GM12801 (cell line): ENCODE measurements around the gene PLEKHA5.

Experiments used
- TF ChIP-seq, protein P1 (sequence below): IDR thresholded peaks from one replicate; pipeline ENCODE4 v1.5.1; 2011; ENCODE audit warnings: control low read depth; ENCODE audit not compliant: insufficient read length; ENCODE audit errors: extremely low read depth

Gene PLEKHA5

DNA sequence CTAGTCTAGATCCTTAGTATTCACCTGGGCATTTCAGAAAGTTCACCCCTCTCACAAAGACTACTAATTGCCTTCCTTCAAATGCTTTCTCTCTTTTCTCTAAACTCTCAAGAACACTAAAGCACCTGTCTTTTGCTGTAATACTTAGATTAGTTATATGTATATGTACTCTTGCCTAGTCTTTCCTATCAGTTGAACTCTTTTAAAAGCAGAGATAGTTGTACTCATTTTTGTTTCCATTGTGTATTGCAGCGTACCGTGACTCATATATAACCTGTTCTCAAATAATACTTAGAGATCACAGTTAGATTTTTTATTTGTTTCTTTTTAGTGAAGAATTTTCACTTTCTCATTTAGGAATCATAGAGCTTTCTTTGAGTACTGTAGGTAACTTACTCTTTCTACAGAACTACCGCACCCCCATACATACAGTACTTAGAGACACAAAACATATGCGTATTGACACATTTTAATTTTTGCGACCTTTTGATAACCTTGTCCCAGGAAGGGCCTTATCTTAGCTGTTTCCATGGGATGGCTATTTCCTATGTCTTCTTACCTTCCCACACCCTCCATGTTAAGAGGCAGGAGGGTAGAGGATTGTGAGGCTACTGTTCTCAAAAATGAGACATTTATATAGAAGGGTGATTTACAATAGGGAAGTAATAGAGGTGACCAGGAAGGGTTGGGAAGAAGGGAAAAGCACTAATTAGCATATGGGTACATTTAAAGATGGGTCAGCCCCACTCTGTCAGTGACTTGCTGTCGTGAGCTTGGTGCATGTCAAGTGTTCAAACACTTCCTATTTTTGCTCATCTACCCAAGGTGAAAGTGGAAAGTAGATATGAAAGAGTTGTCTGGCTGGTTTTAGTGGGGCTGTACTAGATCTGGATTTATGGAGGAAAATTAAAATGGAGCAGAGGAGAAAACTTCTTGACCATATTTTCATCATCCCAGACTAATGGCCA is 74.3 kb downstream of the PLEKHA5 start:
- TF ChIP-seq, protein P1, sequence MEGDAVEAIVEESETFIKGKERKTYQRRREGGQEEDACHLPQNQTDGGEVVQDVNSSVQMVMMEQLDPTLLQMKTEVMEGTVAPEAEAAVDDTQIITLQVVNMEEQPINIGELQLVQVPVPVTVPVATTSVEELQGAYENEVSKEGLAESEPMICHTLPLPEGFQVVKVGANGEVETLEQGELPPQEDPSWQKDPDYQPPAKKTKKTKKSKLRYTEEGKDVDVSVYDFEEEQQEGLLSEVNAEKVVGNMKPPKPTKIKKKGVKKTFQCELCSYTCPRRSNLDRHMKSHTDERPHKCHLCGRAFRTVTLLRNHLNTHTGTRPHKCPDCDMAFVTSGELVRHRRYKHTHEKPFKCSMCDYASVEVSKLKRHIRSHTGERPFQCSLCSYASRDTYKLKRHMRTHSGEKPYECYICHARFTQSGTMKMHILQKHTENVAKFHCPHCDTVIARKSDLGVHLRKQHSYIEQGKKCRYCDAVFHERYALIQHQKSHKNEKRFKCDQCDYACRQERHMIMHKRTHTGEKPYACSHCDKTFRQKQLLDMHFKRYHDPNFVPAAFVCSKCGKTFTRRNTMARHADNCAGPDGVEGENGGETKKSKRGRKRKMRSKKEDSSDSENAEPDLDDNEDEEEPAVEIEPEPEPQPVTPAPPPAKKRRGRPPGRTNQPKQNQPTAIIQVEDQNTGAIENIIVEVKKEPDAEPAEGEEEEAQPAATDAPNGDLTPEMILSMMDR, result no peak

DNA sequence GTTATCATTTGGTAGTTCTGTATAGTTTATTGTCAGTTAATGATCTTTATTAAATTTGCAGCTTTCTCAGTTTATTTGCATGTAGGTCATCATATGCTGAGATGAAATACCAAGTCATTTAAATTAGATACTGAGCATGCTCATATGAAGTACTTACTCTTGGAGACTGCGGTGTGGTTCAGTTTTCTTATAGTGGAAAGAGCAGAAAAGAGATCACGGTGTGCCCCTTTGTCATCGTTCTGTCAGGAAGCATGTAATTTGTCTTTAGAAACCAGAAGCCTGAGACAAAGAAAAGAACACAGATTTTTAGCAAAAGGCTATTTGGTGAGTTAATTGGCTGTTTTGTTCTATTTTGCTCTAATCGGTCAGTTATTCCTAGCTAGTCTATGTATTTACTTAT is 75.6 kb downstream of the PLEKHA5 start:
- TF ChIP-seq, protein P1, result no peak

DNA sequence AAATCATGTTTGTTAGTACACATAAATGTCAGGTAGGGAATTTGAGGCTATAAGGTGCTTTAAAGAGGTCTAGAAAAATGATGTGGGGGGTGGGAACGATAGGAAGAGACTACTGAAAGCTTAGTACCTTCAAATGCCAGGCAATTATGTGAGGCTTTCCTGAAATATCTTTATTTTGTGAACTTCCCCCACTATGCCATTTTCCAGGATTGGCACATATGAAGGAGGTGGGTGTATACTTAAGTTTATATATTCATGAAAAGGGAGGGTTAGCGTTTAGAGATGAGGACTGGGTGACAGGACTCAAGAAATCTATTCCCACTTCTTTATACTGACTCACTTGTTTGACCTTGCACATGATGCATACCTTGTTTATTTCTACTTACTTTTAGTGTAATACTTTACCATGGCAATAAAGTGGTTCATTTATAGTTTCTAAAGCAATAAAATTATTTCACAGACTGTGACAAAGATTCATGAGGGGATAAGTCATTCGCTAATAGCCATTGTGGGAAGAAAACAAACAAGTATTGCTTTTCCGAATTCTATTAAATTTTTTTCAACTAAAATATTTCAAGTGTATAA is 77.1 kb downstream of the PLEKHA5 start:
- TF ChIP-seq, protein P1, result no peak

DNA sequence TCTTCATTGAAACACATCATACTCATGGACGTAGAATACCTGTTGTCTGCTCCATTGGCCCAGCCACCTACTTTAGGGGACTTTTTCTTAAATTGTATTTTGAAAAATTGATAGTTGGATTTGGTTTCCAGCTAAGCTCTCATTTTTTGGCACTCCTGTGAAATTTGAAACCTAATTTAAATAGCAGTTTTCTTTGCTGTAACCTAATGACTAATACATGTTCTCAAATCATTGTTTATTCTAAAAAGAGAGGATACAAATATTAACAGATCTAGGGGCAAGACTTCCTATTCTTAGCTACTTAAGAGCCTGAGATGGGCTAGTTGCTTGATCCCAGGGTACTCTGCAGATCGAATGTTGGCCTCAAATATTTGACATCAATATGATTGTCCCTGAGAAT is 78.9 kb downstream of the PLEKHA5 start:
- TF ChIP-seq, protein P1, result no peak

DNA sequence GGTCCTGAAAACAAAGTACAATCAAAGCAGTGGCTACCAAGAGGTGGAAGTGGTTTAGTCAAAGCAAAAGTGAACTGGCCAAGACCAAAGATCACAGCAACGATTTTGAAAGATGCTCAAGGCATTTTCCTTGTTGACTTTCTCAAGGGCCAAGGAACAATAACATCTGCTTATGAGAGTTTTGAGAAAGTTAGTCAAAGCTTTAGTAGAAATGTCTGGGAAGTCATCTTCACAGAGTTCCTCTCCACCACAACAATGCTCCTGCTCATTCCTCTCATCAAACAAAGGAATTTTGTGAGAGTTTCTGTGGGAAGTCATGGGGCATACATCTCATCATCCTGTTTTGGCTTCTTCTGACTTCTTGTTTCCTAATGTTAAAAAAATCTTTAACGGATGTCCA is 80.1 kb downstream of the PLEKHA5 start:
- TF ChIP-seq, protein P1, result no peak

DNA sequence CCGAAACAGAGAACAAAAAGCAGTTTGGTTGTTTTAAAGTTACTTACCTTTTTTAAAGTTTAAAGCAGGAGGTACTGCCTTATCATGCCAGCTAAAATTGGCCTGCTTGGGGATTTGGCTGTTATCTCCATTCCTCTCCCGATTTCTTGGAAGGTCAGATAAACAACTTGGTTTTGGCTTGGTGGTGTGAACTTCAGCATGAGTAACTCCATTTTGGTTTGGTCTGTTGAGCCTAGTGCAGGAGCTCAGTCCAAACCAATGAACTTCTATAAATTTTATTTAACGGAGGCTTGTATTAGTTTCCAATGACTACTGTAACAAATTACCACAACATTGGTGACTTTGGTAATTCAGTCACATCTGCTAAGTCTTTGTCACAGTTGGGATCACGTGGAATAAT is 82.3 kb downstream of the PLEKHA5 start:
- TF ChIP-seq, protein P1, result no peak

DNA sequence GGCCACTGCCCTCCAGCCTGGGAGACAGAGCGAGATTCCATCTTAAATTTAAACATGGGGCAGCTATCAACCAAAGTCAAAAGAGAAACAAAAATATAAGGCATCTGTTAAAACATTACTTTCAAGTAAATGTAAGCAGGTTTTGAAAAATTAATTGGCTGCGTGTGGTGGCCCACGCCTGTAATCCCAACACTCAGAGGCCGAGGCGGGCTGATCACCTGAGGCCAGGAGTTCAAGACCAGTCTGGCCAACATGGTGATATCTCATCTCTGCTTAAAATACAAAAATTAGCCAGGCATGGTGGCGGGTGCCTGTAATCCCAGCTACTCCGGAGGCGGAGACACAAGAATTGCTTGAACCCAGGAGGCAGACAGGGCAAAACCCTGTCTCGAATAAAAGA is 82.7 kb downstream of the PLEKHA5 start:
- TF ChIP-seq, protein P1, result no peak
